B cell (primary cell): Measurements from ENCODE around the gene PRUNE2.

ENCODE experiments used
- CTCF ChIP-seq: fragments of 200-600 bp; IDR thresholded peaks from one replicate; pipeline ENCODE4 v1.8.0; 2022; ENCODE audit warnings: antibody characterized with exemption, mild to moderate bottlenecking
- EZH2 ChIP-seq: IDR thresholded peaks from 2 replicates; pipeline ENCODE4 v1.6.1; 2012; ENCODE audit warnings: borderline replicate concordance, low read depth, mild to moderate bottlenecking, moderate library complexity, low read length; ENCODE audit not compliant: insufficient read depth, poor library complexity, severe bottlenecking

DNA sequence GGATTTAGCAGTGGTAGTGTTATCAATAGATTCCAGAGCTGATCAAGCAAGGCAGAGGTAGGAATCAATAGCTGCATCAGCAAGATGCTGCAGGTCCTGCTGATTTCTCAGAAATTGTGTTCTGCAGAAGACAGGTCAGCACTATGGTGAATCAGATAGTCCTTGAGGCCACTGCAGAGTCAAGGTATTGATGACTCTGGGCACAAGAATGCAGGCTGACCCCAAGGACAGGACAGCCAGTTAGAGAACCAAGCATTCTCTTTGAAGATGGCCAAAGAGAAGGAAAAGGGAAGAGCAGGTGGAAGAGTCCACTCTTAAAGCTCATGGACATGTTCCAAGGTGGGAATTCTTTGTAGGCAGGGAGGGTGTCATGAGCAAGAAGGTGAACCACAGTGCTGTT, 28.0 kb downstream of the PRUNE2 start:
- TF ChIP-seq CTCF (no peak), EZH2 (no peak)
